H9 (cell line): ENCODE measurements around the gene TERT. TPM values are rescaled to one million over a fixed set of nuclear protein-coding genes. Genes with fewer than 3 reads are reported as not detected.

ENCODE experiments used
- DNase-seq: peaks from one replicate; pipeline ENCODE4 v3.0.0-alpha.2; 2017
- H2AFZ ChIP-seq: one replicate; pipeline ENCODE4 v1.6.1; 2013; ENCODE audit warnings: mild to moderate bottlenecking, low read length, control low read depth, moderate library complexity
- H2AK5ac ChIP-seq: 2 replicates; pipeline ENCODE4 v1.6.1; 2013; ENCODE audit warnings: low read length, control low read depth, mixed read lengths; ENCODE audit not compliant: insufficient read length
- H2BK120ac ChIP-seq: one replicate; pipeline ENCODE4 v1.6.1; 2013; ENCODE audit warnings: low read depth, mild to moderate bottlenecking, low read length, control low read depth, inconsistent platforms; ENCODE audit not compliant: poor library complexity, severe bottlenecking
- H2BK12ac ChIP-seq: 2 replicates; pipeline ENCODE4 v1.6.1; 2013; ENCODE audit warnings: low read length, control low read depth, mixed read lengths, low read depth; ENCODE audit not compliant: insufficient read length
- H2BK15ac ChIP-seq: 2 replicates; pipeline ENCODE4 v1.6.1; 2013; ENCODE audit warnings: low read depth, low read length, control low read depth
- H2BK20ac ChIP-seq: one replicate; pipeline ENCODE4 v1.6.1; 2013; ENCODE audit warnings: low read depth, mild to moderate bottlenecking, low read length, control low read depth, inconsistent platforms; ENCODE audit not compliant: poor library complexity, severe bottlenecking
- H2BK5ac ChIP-seq: 2 replicates; pipeline ENCODE4 v1.6.1; 2013; ENCODE audit warnings: low read length, control low read depth, mixed read lengths; ENCODE audit not compliant: insufficient read length
- H3K14ac ChIP-seq: 2 replicates; pipeline ENCODE4 v1.6.1; 2013; ENCODE audit warnings: low read length, control low read depth; ENCODE audit not compliant: insufficient read depth
- H3K18ac ChIP-seq: 2 replicates; pipeline ENCODE4 v1.6.1; 2013; ENCODE audit warnings: low read depth, mild to moderate bottlenecking, mixed read lengths, low read length, control low read depth; ENCODE audit not compliant: insufficient read length
- H3K23ac ChIP-seq: 2 replicates; pipeline ENCODE4 v1.6.1; 2013; ENCODE audit warnings: low read length, control low read depth, mixed read lengths, low read depth; ENCODE audit not compliant: insufficient read length
- H3K23me2 ChIP-seq: 2 replicates; pipeline ENCODE4 v1.6.1; 2013; ENCODE audit warnings: low read depth, mild to moderate bottlenecking, mixed read lengths, low read length, control low read depth; ENCODE audit not compliant: insufficient read length, poor library complexity, severe bottlenecking
- H3K27ac ChIP-seq: 2 replicates; pipeline ENCODE4 v1.5.1; 2013; ENCODE audit warnings: low read length, control low read depth, mixed read lengths, low read depth; ENCODE audit not compliant: insufficient read length
- H3K27me3 ChIP-seq: 2 replicates; pipeline ENCODE4 v1.6.1; 2013; ENCODE audit warnings: low read length, control low read depth, inconsistent platforms; ENCODE audit not compliant: insufficient read depth
- H3K4ac ChIP-seq: 2 replicates; pipeline ENCODE4 v1.6.1; 2013; ENCODE audit warnings: low read depth, mild to moderate bottlenecking, control low read depth, inconsistent platforms, low read length, moderate library complexity
- H3K4me1 ChIP-seq: 2 replicates; pipeline ENCODE4 v1.6.1; 2013; ENCODE audit warnings: low read length, control low read depth, inconsistent platforms; ENCODE audit not compliant: insufficient read depth
- H3K4me2 ChIP-seq: 2 replicates; pipeline ENCODE4 v1.6.1; 2013; ENCODE audit warnings: low read length, control low read depth, mixed read lengths; ENCODE audit not compliant: insufficient read length, insufficient read depth
- H3K56ac ChIP-seq: 2 replicates; pipeline ENCODE4 v1.6.1; 2013; ENCODE audit warnings: low read depth, mild to moderate bottlenecking, mixed read lengths, low read length, control low read depth; ENCODE audit not compliant: insufficient read length
- H3K79me1 ChIP-seq: 2 replicates; pipeline ENCODE4 v1.6.1; 2013; ENCODE audit warnings: low read depth, mild to moderate bottlenecking, moderate library complexity, low read length, control low read depth, inconsistent platforms; ENCODE audit not compliant: insufficient read depth, poor library complexity, severe bottlenecking
- H3K79me2 ChIP-seq: 2 replicates; pipeline ENCODE4 v1.6.1; 2013; ENCODE audit warnings: low read length, control low read depth, inconsistent platforms; ENCODE audit not compliant: insufficient read depth
- H3K9ac ChIP-seq: 2 replicates; pipeline ENCODE4 v1.6.1; 2013; ENCODE audit warnings: low read length, control low read depth, mixed read lengths; ENCODE audit not compliant: insufficient read length; ENCODE audit errors: extremely low read depth
- H3K9me3 ChIP-seq: one replicate; pipeline ENCODE4 v1.6.1; 2013; ENCODE audit warnings: low read depth, low read length, inconsistent platforms; ENCODE audit not compliant: control insufficient read depth
- H3T11ph ChIP-seq: one replicate; pipeline ENCODE4 v1.6.1; 2013; ENCODE audit warnings: mild to moderate bottlenecking, low read length, control low read depth, inconsistent platforms
- H4K20me1 ChIP-seq: one replicate; pipeline ENCODE4 v1.6.1; 2013; ENCODE audit not compliant: control insufficient read depth, insufficient read length, insufficient read depth
- H4K5ac ChIP-seq: 2 replicates; pipeline ENCODE4 v1.6.1; 2013; ENCODE audit warnings: low read depth, mild to moderate bottlenecking, mixed read lengths, low read length, control low read depth; ENCODE audit not compliant: insufficient read length
- H4K8ac ChIP-seq: replicated peaks from 2 replicates; pipeline ENCODE4 v1.6.1; 2013; ENCODE audit warnings: low read length, control low read depth, mixed read lengths, low read depth; ENCODE audit not compliant: insufficient read length
- H4K91ac ChIP-seq: 2 replicates; pipeline ENCODE4 v1.6.1; 2013; ENCODE audit warnings: low read depth, mild to moderate bottlenecking, moderate library complexity, mixed read lengths, low read length, control low read depth; ENCODE audit not compliant: insufficient read length
- H3K27ac Mint-ChIP-seq, 3 experiments: 2 replicates in 2 of 3; 3 replicates in 1 of 3; pipeline ENCODE4 v1.8.0; 2020 to 2021; ENCODE audit warnings: mixed read lengths in 3 of 3, mild to moderate bottlenecking in 1 of 3, moderate library complexity in 1 of 3
- H3K27me3 Mint-ChIP-seq: 2 replicates; pipeline ENCODE4 v1.8.0; 2021; ENCODE audit warnings: low read depth, mild to moderate bottlenecking, moderate library complexity, mixed read lengths
- H3K36me3 Mint-ChIP-seq, 3 experiments: 2 replicates in 2 of 3; 3 replicates in 1 of 3; pipeline ENCODE4 v1.8.0; 2020 to 2021; ENCODE audit warnings: low read depth in 3 of 3, mixed read lengths in 3 of 3; ENCODE audit not compliant: insufficient read depth in 1 of 3
- H3K4me1 Mint-ChIP-seq, 2 experiments: 2 replicates each; pipeline ENCODE4 v1.8.0; 2020; ENCODE audit warnings: mixed read lengths in 2 of 2
- H3K4me3 Mint-ChIP-seq, 2 experiments: 2 replicates in 1 of 2; 3 replicates in 1 of 2; pipeline ENCODE4 v1.8.0; 2020 to 2021; ENCODE audit warnings: mild to moderate bottlenecking in 2 of 2, mixed read lengths in 2 of 2, moderate library complexity in 1 of 2
- H3K9me3 Mint-ChIP-seq, 2 experiments: 2 replicates in 1 of 2; 3 replicates in 1 of 2; pipeline ENCODE4 v1.8.0; 2020; ENCODE audit warnings: mild to moderate bottlenecking in 2 of 2, mixed read lengths in 2 of 2, moderate library complexity in 1 of 2
- CTCF ChIP-seq: fragments of 200-600 bp; sonication (generic); conservative IDR thresholded peaks from 3 replicates; pipeline ENCODE4 v1.8.0; 2021; ENCODE audit warnings: antibody characterized with exemption, mild to moderate bottlenecking
- WGBS: extraction: QIAGEN DNeasy Blood & Tissue Kit; methylation state at CpG from one replicate; pipeline ENCODE4 v1.1.7; 2013; ENCODE audit warnings: missing lambda C conversion rate, low lambda C conversion rate, mixed read lengths; ENCODE audit not compliant: insufficient read length; ENCODE audit errors: extremely low coverage; 5-methylcytosine and 5-hydroxymethylcytosine counted together
- total RNA-seq: library from RNA; stranded (reverse); gene quantifications from 2 replicates; pipeline ENCODE4 v1.2.1, GENCODE V29; 2021

Gene TERT
- total RNA-seq, 1 experiment from 2014 or later, result 15.5 TPM

GRCh38 chr5:1246711-1247431, 48.0 kb downstream of the TERT start:
- Histone ChIP-seq H3K79me2 (no peaks in the 10 kb centered on the region), H4K91ac (no peak overlapping the region), H3K27me3 (no peaks in the 10 kb centered on the region), H3K9me3 (no peaks in the 10 kb centered on the region), H4K20me1 (no peaks in the 10 kb centered on the region), H4K5ac (no peak overlapping the region), H3K56ac (no peak overlapping the region), H3K23ac (no peak overlapping the region), H3K14ac (no peak overlapping the region), H3T11ph (no peak overlapping the region), H2BK120ac (no peak overlapping the region), H2AFZ (no peak overlapping the region), H2BK5ac (no peak overlapping the region), H3K27ac (no peak overlapping the region), H2AK5ac (no peak overlapping the region), H3K4ac (no peak overlapping the region), H3K4me1 (no peaks in the 10 kb centered on the region), H3K4me2 (no peak overlapping the region), H4K8ac (no peak overlapping the region), H3K18ac (no peak overlapping the region), H2BK15ac (no peak overlapping the region), H2BK20ac (no peak overlapping the region), H3K23me2 (no peaks in the 10 kb centered on the region), H3K9ac (no peak overlapping the region), H3K79me1 (no peaks in the 10 kb centered on the region), H2BK12ac (no peak overlapping the region)
- no peak overlapping the region for H3K4me3 Mint-ChIP-seq
- no peaks in the 10 kb centered on the region for H3K36me3 Mint-ChIP-seq
- peaks cover 4 to 16% of the 10 kb centered on the region in 2 experiments for H3K4me1 Mint-ChIP-seq
- TF ChIP-seq CTCF, result no peak
- peak; percentile 81 for DNase-seq
- H3K27ac Mint-ChIP-seq, result no peak overlapping the region
- no peaks in the 10 kb centered on the region for H3K9me3 Mint-ChIP-seq
- no CpG with 5 or more reads among the region's 43 CpGs for WGBS
- H3K27me3 Mint-ChIP-seq, result peaks cover 11% of the 10 kb centered on the region
